GM10248 (cell line): Measurements from ENCODE around the gene PACS1.

Source experiments
- CTCF ChIA-PET: fragments of 300-600 bp; sonication (Branson Sonifier 250); formaldehyde crosslinking; extraction: SDS; loops from one replicate; lab custom pipeline; 2021; ENCODE audit warnings: antibody characterized with exemption; lab: Yijun Ruan, JAX
- POLR2A ChIA-PET: fragments of 350-650 bp; sonication (Branson Sonifier 250); formaldehyde crosslinking; extraction: SDS; loops from one replicate; lab custom pipeline; 2020; ENCODE audit warnings: antibody characterized with exemption; lab: Yijun Ruan, JAX
- DNase-seq: peaks from one replicate; pipeline ENCODE4 v3.0.0; 2012; ENCODE audit errors: extremely low spot score
- CTCF ChIP-seq: IDR thresholded peaks from 2 replicates; pipeline ENCODE4 v1.5.1; 2012; ENCODE audit warnings: mild to moderate bottlenecking, low read depth; ENCODE audit errors: extremely low read depth, missing control alignments, control extremely low read depth

The PACS1 gene

GRCh38 chr11:66035653-66036333 lies 34.3 kb upstream of the PACS1 start:
- no peak for TF ChIP-seq CTCF

GRCh38 chr11:66036334-66036710 lies 33.8 kb upstream of the PACS1 start:
- DNase-seq = no peak
- no peak for TF ChIP-seq CTCF
- CTCF ChIA-PET = interaction anchor here (0.6 to 8.0 kb wide), 6 partner anchors 10 to 325 kb away, joined by 3 to 52 read pairs (median 4); partner anchors contain the start of genes KAT5 and SF3B2
- POLR2A ChIA-PET = no interaction called here

More at GRCh38 chr11:66035653-66036333, 34.3 kb upstream of the PACS1 start:
- POLR2A ChIA-PET = no interaction called here
- CTCF ChIA-PET = interaction anchor here (0.6 to 8.0 kb wide), 6 partner anchors 10 to 324 kb away, joined by 3 to 52 read pairs (median 4); partner anchors contain the start of genes KAT5 and SF3B2
- no peak for DNase-seq

- no peak for DNase-seq
- ChIA-PET POLR2A (no interaction called here), CTCF (interaction anchor here (1.3 to 8.0 kb wide), 5 partner anchors 9 to 185 kb away, joined by 3 to 52 read pairs (median 5); no protein-coding TSS in a partner anchor)
- TF ChIP-seq CTCF = no peak
Observed at GRCh38 chr11:66037327-66037726, 32.7 kb upstream of the PACS1 start.

DNA sequence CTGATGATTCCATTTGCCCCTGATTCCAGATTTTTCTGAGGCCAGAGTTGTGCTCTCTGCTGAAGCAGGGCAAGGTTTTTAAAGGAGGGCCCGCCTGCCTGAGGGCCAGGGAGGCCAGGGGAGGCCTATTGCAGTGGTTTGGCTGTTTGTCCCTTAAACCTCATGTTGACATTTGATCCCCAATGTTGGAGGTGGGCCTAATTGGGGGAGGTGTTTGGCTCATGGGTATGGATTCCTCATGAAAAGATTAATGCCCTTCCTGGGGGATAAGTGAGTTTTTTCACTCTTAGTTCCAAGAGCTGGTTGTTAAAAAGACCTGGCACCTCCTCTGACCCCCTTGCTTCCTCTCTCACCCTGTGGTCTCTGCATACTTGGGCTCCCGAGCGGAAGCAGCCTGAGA lies 30.3 kb upstream of the PACS1 start:
- ChIA-PET POLR2A (no interaction called here), CTCF (interaction anchor here (2.0 to 8.0 kb wide), 2 partner anchors 6 to 13 kb away, joined by 6 to 52 read pairs; partner anchors contain the start of gene SF3B2)
- DNase-seq = no peak
- TF ChIP-seq CTCF = no peak

DNA sequence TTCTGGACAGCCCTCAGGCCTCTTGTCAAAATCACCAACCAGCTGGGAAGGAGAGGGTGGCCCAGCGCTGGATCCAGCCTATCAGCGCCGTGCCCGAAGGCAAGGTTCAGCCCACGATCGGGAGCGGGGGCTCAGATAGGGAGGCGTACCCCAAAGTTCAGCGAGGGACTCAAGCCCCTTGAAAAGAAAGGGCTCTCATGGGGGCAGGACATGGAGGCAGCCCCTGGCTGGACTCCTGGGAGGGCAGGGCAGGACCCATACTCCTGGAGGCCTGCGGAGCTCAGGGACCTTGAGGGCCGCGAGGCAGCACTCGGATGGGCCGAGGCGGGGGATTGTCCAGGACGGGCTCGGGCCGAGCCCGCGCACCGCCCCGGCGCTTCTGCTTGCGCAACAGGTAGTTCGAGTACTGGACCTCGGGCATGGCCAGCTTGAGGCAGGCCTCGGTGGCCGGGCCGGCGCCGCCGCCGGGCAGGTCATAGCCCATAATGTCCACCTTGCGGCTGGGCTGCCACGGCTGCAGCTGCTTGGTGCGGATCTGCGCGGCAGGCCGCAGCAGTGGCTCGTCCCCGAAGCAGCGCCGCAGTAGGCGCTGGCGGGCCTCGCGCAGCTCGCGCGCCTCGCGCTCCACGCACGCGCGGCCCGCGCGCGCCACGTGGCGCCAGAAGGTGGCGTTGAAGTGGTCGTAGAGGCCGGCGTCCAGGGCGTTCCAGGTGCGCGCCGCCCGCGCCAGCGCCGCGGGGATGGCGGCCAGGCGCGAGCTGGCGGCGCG lies 27.7 kb upstream of the PACS1 start:
- no peak for TF ChIP-seq CTCF
- ChIA-PET POLR2A (interaction anchor here (0.5 kb wide), 1 partner anchor 12 kb away, joined by 3 read pairs; no protein-coding TSS in a partner anchor), CTCF (interaction anchor here (1.4 to 7.8 kb wide), 3 partner anchors 8 to 154 kb away, joined by 3 to 52 read pairs (median 6); partner anchors contain the start of gene FIBP)
- DNase-seq = no peak
